Left renal pelvis (tissue), 4 donors: ENCODE measurements around the gene CATSPERZ. TPM values are rescaled to one million over a fixed set of nuclear protein-coding genes. Genes with fewer than 3 reads are reported as not detected.

Experiments used
- DNase-seq, 4 donors: peaks; one replicate each; pipeline ENCODE4 v3.0.0-alpha.2; 2013; ENCODE audit warnings: low read depth in 4 of 4, low spot score in 3 of 4
- polyA plus RNA-seq, 4 donors: library from polyadenylated mRNA; unstranded; fragments of 120-200 nt; gene quantifications; one replicate each; pipeline ENCODE4 v1.2.1, GENCODE V29; 2013; ENCODE audit not compliant: insufficient read length in 4 of 4

The CATSPERZ gene
- polyA plus RNA-seq, 4 donors, result 0.79 TPM; not detected in 3

- DNase-seq, result no peak
These were observed 36.9 kb upstream of the CATSPERZ start for GRCh38 chr11:64263021-64263946.

DNA sequence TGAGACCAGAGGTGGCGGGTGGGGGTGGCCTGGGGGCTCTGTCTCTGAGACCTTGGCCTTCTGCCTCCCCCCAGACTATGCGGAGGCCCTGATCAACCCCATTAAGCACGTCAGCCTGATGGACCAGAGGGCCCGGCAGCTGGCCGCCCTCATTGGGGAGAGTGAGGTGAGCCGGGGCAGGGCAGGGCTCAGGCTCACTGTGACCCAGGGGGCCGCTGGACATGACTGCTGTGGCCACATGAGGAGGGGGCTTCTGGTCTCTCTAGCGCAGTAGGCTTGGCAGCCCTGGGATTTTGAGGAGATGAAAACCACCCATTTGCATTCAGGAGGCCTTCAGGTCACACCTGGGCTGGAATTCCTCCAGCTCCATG is 36.2 kb upstream of the CATSPERZ start:
- no peak for DNase-seq

DNA sequence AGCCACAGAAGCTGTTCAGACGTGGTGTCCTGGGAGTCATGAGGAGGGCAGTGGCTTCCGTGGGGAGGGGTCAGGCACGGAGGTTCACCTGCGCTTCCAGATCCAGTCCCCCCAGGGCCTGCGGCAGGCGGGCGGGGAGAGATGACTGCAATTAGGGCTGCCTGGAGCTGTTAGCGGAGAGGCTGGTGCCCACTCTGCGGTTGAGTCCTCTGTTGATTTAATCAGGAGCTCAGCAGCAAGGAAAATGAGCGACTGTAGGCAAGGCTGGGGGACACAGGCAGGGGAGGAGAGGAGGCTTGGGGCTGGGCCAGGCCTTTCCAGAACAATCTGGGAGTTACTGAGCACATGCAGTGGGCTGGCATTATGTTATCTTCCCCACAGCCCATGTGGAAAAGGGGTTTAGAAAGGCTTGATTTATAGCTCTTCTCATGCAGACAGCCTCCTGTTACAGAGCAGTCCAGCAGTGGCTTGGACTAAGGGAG is 35.7 kb upstream of the CATSPERZ start:
- DNase-seq, result no peak

DNA sequence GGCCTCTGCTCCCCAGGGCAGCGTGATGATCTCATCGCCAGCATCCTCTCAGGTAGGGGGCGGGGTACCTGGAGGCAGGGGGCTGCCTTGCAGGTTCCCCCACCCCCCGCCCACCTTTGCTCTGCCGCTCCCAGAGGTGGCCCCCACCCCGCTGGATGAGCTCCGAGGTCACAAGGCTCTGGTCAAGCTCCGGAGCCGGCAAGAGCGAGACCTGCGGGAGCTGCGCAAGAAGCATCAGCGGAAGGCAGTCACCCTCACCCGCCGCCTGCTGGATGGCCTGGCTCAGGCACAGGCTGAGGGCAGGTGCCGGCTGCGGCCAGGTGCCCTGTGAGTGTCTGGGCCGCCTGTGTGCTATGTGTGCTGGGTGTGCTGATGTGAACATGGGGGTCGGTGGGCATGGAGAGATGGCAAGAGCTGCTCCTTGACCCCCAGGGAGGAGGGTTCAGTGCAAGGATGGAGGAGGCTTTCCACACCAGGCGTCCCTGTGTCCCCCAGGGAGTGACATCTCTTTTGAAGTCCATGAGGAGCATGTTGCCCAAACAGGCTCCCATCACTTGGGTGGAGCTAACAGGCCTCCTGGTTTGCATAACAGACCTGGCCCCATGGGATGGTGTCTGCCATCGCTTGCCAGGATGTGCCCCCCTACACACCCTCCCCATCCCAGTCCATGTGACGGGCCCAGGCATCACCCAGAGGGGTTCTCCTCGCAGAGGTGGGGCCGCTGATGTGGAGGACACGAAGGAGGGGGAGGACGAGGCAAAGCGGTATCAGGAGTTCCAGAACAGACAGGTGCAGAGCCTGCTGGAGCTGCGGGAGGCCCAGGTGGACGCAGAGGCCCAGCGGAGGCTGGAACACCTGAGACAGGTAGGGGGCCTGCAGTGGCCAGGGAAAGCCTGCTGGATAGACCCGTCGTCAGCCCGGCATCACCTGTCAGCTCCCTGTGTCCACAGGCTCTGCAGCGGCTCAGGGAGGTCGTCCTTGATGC is 34.7 kb upstream of the CATSPERZ start:
- no peak for DNase-seq

DNA sequence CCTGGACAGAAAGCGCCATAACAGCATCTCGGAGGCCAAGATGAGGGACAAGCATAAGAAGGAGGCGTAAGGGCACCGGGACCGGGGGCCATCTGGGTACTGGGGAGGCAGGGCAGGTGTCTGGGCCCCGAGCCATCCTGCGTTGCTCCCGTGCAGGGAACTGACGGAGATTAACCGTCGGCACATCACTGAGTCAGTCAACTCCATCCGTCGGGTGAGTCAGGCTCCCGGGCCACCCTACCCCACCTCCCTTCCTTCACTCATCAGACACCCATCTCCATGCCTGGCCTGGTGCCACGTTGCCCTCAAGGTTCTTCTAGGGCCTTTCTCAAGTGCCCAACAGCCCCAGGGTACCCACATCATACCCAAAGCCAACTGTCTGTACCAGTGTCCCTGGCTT is 33.8 kb upstream of the CATSPERZ start:
- no peak for DNase-seq

GRCh38 chr11:64267207-64267945 is 32.8 kb upstream of the CATSPERZ start:
- DNase-seq, result no peak

DNA sequence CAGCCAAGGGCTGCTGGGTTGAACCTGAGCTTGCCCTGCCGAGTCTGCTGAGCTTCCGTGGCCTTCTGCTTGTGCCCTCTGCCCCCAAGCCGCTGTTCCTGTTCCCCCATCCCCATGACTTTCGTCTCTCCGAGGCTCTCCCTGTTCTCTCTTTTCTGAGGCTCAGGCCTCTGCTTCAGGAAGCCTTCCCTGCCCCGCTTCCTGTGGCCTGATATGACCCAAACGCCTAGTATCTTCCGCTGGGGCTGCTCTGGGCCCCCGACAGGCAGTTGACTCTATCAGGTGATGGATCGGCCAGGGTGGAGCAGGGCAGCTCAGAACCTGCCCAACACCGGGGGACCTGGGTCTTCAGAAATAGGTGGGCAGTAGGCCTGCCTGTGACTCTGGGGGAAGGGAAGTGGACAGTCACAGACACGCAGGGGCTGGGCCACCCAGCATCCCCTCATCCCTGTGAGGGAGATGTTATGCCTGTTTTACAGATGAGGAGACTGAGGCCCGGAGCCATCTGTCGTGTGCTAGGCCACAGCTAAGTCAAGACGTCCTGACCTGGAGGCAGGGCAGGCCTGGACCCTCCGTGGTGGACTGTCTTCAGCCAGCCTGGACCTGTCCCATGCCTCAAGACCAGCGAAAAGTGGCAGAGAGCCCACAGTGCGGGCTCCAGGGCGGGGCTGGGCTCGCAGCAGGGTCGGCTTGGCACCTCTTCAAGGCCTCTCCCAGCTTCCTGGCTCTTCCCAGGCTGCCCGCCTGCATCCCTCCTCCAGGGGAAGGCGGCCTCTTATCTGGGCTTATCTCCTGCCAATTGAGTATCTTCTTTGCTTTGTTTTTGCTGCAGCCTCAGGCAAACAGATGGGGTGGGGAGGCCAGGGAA is 31.9 kb upstream of the CATSPERZ start:
- no peak for DNase-seq

DNA sequence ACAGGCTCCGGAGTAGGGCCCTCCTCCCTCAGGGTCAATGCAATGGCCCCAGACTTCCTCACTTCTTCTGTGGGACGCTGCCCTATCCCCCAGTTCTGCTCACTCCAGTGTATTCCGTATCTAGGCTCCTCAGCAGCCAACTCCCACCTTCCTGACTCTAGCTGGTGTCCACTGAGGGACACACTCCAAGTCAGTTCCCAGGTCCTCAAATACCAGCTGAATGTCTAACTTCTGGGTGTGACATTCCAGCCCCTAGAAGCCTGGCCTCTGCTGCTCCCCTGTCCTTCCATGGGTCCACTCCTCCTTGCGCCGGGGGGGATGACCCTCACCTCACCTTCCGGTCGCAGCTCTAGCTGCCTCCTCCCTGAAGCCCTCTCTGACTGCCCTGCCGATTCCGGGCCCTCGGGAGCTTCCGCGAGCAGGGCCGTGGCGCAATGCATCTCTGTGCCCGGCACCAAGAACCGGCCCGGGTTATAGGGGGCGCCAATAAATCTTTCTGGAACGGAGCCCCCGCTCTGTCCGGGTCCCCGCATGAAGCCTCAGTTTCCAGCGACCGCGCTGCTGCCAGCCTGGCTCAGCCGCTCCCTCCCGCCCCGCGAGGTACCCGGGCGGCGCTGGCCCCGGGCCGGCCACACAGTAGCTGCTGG is 31.1 kb upstream of the CATSPERZ start:
- DNase-seq, result no peak

GRCh38 chr11:64269540-64270220 is 30.5 kb upstream of the CATSPERZ start:
- peak; percentile 96 to 99 (median 98) for DNase-seq

DNA sequence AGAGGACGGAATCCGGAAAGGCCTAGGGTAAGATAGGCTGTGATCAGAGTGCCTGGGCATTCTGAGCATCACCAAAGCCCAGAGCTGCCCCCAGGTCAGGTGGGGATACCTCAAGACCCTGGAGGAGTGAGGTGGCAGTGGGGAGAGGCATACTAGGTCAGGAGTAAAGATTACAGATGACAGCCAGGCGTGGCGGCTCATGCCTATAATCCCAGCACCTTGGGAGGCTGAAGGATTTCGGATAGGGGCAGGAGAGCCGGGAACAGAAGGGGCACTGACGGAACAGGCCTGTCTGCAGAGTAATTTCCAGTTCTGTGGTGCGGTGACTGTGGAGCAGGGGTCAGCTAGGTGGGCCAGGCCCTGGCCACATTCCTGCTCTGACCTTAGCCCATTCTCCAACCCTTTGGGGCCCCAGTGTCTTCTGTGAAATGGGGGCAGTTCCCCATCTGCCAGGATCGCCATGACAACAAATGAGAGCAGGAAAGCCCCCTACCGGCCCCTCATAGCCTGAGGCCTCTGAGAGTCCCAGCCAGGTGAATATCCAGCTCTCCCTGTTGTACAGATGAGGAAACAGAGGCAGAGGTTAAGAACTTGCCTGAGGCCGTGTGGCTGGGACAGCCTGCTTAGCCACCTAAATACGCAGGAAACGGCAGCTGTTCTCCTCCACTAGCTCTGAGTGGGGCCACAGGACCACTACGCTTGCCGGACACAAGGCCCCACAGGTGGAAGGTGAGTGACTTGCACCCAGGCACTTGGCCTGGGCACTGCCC is 24.9 kb upstream of the CATSPERZ start:
- DNase-seq, result no peak

GRCh38 chr11:64275841-64276240 is 24.3 kb upstream of the CATSPERZ start:
- DNase-seq, result no peak

DNA sequence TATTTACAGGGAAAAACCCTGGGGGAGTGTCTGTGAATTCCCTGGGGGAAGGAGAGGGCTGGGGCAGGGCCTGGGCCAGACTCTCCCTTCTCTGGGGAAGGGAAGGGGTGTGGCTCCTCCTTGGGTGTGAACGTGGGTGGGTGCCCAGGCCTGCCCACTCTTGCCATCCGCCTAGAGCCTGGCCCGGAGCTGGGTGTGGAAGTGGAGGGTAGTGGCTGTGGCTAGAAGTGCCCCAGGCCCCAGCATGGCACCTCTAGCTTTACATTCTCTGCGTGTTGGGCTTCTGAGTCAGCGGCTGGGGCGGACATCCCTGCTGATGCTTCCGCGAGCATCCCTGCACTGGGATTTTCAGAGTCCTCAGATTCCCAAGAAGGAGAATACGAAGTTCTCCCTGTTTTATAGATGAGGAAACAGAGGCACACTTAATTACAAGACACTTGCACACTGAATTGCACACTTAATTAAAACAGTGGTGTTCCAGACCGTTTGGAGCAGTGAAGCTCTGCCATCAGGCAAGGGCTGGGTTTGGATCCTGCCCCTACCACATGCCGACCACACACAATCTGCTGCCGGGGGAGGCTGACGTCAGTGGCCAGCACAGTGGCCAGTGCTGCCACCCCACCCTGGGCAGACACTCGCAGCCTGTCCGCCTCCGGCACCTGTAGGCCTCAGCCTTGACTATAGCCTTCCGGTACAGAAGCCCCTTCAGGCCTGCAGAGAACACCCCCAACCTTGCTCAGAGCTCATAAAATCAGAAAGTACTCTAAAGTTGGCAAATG is 23.3 kb upstream of the CATSPERZ start:
- no peak for DNase-seq

- no peak for DNase-seq
These were observed 21.5 kb upstream of the CATSPERZ start for GRCh38 chr11:64278576-64279190.

DNA sequence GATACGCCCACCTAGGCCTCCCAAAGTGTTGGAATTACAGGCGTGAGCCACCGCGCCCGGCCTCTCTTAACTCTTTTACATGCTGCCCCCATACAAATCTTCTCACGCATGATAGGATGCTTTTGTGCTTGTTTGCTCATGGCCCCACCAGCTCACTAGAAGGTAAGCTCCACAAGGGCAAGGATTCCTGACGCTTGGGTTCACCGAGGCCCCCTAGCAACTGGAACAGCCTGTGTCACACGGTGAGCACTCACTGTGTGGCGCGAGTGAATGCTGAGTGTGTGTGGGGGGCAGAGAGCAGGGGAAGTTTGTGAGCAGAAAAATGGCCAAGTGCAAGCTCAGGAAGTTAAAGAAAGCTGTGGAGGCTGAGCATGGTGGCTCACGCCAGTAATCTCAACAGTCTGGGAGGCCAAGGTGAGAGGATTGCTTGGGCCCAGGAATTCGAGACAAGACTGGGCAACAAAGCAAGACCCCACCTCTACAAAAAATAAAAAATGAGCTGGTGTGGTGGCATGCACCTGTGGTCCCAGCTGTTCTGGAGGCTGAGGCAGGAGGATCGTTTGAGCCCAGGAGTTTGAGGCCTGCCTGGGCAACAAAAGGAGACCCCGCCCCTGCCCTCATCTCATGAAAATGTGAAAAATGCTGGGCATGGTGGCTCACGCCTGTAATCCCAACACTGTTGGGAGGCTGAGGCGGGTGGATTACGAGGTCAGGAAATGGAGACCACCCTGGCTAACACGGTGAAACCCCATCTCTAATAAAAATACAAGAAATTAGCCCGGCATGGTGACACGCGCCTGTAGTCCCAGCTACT is 18.0 kb upstream of the CATSPERZ start:
- DNase-seq, result no peak

DNA sequence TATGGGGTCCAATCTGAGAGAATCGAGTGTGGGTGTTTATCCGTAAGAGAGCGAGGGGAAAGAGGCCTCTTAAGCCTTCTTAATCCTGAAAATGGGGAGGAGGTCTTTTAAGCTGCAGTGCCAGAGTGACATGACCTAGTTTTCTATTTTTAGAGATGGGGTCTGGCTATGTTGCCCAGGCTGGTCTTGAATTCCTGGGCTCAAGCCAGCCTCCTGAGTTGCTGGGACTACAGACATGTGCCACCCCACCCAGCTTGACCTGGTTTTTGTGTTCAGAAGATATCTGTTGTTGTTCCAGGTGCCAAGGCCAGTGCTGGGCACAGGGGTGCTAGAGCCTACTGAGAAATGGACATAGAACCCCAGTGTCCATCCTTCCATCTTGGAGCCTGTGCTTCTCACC is 17.1 kb upstream of the CATSPERZ start:
- DNase-seq, result no peak
